HFFc6 (cell line): Measurements from ENCODE around the gene KCNJ5. TPM values are rescaled to one million over a fixed set of nuclear protein-coding genes. Genes with fewer than 3 reads are reported as not detected.

Experiments
- DNase-seq: peaks from one replicate; pipeline ENCODE4 v3.0.0-alpha.2; 2018
- H3K27ac Mint-ChIP-seq: 2 replicates; pipeline ENCODE4 v1.8.0; 2020; ENCODE audit warnings: mild to moderate bottlenecking, mixed read lengths
- H3K27me3 Mint-ChIP-seq: 2 replicates; pipeline ENCODE4 v1.8.0; 2021; ENCODE audit warnings: mild to moderate bottlenecking, moderate library complexity, mixed read lengths; ENCODE audit not compliant: insufficient read depth
- H3K36me3 Mint-ChIP-seq: 2 replicates; pipeline ENCODE4 v1.8.0; 2021; ENCODE audit warnings: low read depth, mixed read lengths
- H3K4me1 Mint-ChIP-seq: 2 replicates; pipeline ENCODE4 v1.8.0; 2020; ENCODE audit warnings: low read depth, mixed read lengths
- H3K4me3 Mint-ChIP-seq: 2 replicates; pipeline ENCODE4 v1.8.0; 2020; ENCODE audit warnings: mild to moderate bottlenecking, moderate library complexity, mixed read lengths
- H3K9me3 Mint-ChIP-seq: 2 replicates; pipeline ENCODE4 v1.8.0; 2020; ENCODE audit warnings: mild to moderate bottlenecking, mixed read lengths
- CTCF ChIP-seq: fragments of 200-600 bp; sonication (generic); IDR thresholded peaks from 2 replicates; pipeline ENCODE4 v1.5.0; 2021; ENCODE audit warnings: antibody characterized with exemption, mild to moderate bottlenecking
- total RNA-seq, 6 experiments: library from RNA; stranded (reverse); fragmentation: NEBNext Ultra II Directional; extraction: Animal tissue kit (Norgen Biotek cat#: 25700); gene quantifications; 2 replicates in 1 of 6; 3 replicates in 5 of 6; pipeline ENCODE4 v1.2.3, GENCODE V29; 2021

The KCNJ5 gene
- total RNA-seq, 6 experiments from 2014 or later: not detected

GRCh38 chr11:128967578-128967977, 76.4 kb downstream of the KCNJ5 start:
- H3K27me3 Mint-ChIP-seq: peaks cover 2% of the 10 kb centered on the region; the same call in 1 of the 2 replicates
- H3K27ac Mint-ChIP-seq: no peak overlapping the region
- no peak overlapping the region for H3K4me3 Mint-ChIP-seq
- no peaks in the 10 kb centered on the region for H3K9me3 Mint-ChIP-seq
- peaks cover 12% of the 10 kb centered on the region; the same call in 1 of the 2 replicates for H3K4me1 Mint-ChIP-seq
- DNase-seq: no peak
- H3K36me3 Mint-ChIP-seq: peaks cover 16% of the 10 kb centered on the region
- no peak for TF ChIP-seq CTCF

GRCh38 chr11:128968916-128969315, 77.8 kb downstream of the KCNJ5 start:
- Mint-ChIP-seq H3K27me3 (peaks cover 2% of the 10 kb centered on the region; the same call in 1 of the 2 replicates), H3K27ac (no peak overlapping the region), H3K4me3 (no peak overlapping the region), H3K9me3 (no peaks in the 10 kb centered on the region), H3K4me1 (peaks cover 9% of the 10 kb centered on the region; the same call in 1 of the 2 replicates), H3K36me3 (peaks cover 17% of the 10 kb centered on the region)
- no peak for DNase-seq
- TF ChIP-seq CTCF: no peak

Other genes with a start within 250 kb of the KCNJ5 start
- gene FLI1, start 197.3 kb upstream of the KCNJ5 start, total RNA-seq: 10 to 100 TPM; 11.0 to 24.2 (median 19.8) TPM
- not detected for gene KCNJ1, start 24.1 kb upstream of the KCNJ5 start, total RNA-seq
- not detected for gene TP53AIP1, start 51.5 kb downstream of the KCNJ5 start, total RNA-seq